Camera-type eye (tissue), 1 donor: Measurements from ENCODE around the gene LAD1. TPM values are rescaled to one million over a fixed set of nuclear protein-coding genes. Genes with fewer than 3 reads are reported as not detected.

Experiments used
- total RNA-seq: library from RNA; depleted of rRNA; stranded (reverse); fragments of >200 nt; gene quantifications from one replicate; pipeline ENCODE4 v1.2.3, GENCODE V29; 2014

Gene LAD1
- 3.8 TPM for total RNA-seq

GRCh38 chr1:201399018-201399351 is at the start of gene LAD1:
Gene LAD1, minus strand, starts transcription at chr1:201399324. Its CDS starts 18 bp downstream, at chr1:201399306.

GRCh38 chr1:201377611-201378092 is 21.5 kb downstream of the LAD1 start, which contains the start of gene TNNT2:
Gene TNNT2, minus strand, starts transcription at chr1:201377680. Its CDS starts 4,426 bp downstream, at chr1:201373254.

Other genes with a start within 250 kb of the LAD1 start
- gene TMEM9, start 244.8 kb downstream of the LAD1 start, total RNA-seq = 89.7 TPM
- gene IGFN1, start 208.5 kb downstream of the LAD1 start, total RNA-seq = 1.2 TPM
- 34.3 TPM for gene PKP1, start 115.8 kb downstream of the LAD1 start, total RNA-seq
- 10.0 TPM for gene TNNT2, start 21.6 kb downstream of the LAD1 start, total RNA-seq
- gene TNNI1, start 22.4 kb upstream of the LAD1 start, total RNA-seq = 56.6 TPM
- 18.5 TPM for gene PHLDA3, start 69.9 kb upstream of the LAD1 start, total RNA-seq
- gene CSRP1, start 107.8 kb upstream of the LAD1 start, total RNA-seq = 185 TPM
- gene NAV1, start 139.8 kb upstream of the LAD1 start, total RNA-seq = 31.4 TPM